HG02571 (cell line): Measurements from ENCODE around the gene SLC35E3.
"Not testable (repeated sequence)": the region's sequence is repeated elsewhere in the genome, so short reads cannot be mapped to it uniquely, and the experiment has no call there.

Source experiments
- ATAC-seq: cut with Tn5 transposase; IDR thresholded peaks from one replicate; pipeline ENCODE4 v1.9.1; 2021; ENCODE audit warnings: mild to moderate bottlenecking, moderate library complexity; ENCODE audit not compliant: unreplicated experiment

The SLC35E3 gene

GRCh38 chr12:68793975-68794652, 48.1 kb downstream of the SLC35E3 start:
- no peak for ATAC-seq

GRCh38 chr12:68794653-68795251, 48.8 kb downstream of the SLC35E3 start:
- ATAC-seq = no peak

GRCh38 chr12:68796399-68796798, 50.4 kb downstream of the SLC35E3 start:
- ATAC-seq = no peak

GRCh38 chr12:68798882-68799234, 52.9 kb downstream of the SLC35E3 start:
- ATAC-seq = no peak

- ATAC-seq = no peak
Measured at GRCh38 chr12:68800294-68800693, 54.3 kb downstream of the SLC35E3 start.

GRCh38 chr12:68801124-68801523, 55.1 kb downstream of the SLC35E3 start:
- not testable (repeated sequence) for ATAC-seq

- not testable (repeated sequence) for ATAC-seq
Measured at GRCh38 chr12:68802372-68802745, 56.4 kb downstream of the SLC35E3 start.

GRCh38 chr12:68802911-68803651, 57.1 kb downstream of the SLC35E3 start:
- not testable (repeated sequence) for ATAC-seq

- no peak for ATAC-seq
Measured at GRCh38 chr12:68803948-68804656, 58.1 kb downstream of the SLC35E3 start.

GRCh38 chr12:68804657-68805591, 58.9 kb downstream of the SLC35E3 start:
- no peak for ATAC-seq

- ATAC-seq = no peak
Measured at GRCh38 chr12:68805592-68806120, 59.7 kb downstream of the SLC35E3 start.

GRCh38 chr12:68806488-68807237, 60.7 kb downstream of the SLC35E3 start:
- ATAC-seq = no peak

- ATAC-seq = not testable (repeated sequence)
Measured at GRCh38 chr12:68807274-68807575, 61.2 kb downstream of the SLC35E3 start.

GRCh38 chr12:68807576-68808387, 61.8 kb downstream of the SLC35E3 start, which contains the start of gene MDM2:
MDM2 (plus strand) TSS chr12:68808177; CDS start chr12:68808478, 301 bp downstream.
- peak; percentile 64 for ATAC-seq

GRCh38 chr12:68808388-68809189, 62.6 kb downstream of the SLC35E3 start:
- ATAC-seq = peak; percentile 55

- no peak for ATAC-seq
Measured at GRCh38 chr12:68809190-68810026, 63.4 kb downstream of the SLC35E3 start.

GRCh38 chr12:68810027-68810389, 64.0 kb downstream of the SLC35E3 start:
- ATAC-seq = not testable (repeated sequence)
